WTC11 (cell line): ENCODE results near the gene ATP6V1C2. TPM values are rescaled to one million over a fixed set of nuclear protein-coding genes. Genes with fewer than 3 reads are reported as not detected.
A peak's percentile ranks its signal among the peaks of the same experiment; 100 is the strongest.

Source experiments
- ATAC-seq: fragments of 200-7000 bp; cut with Tn5 transposase; 2 replicates; pipeline ENCODE4 v1.10.0; 2021; ENCODE audit warnings: mild to moderate bottlenecking, moderate library complexity
- CTCF ChIA-PET: fragments of 300-600 bp; sonication (Branson Sonifier 250); formaldehyde crosslinking; loops from one replicate; lab custom pipeline; 2021; ENCODE audit warnings: antibody characterized with exemption; lab: Charles Lee
- POLR2A ChIA-PET: fragments of 350-600 bp; sonication (Branson Sonifier 250); formaldehyde crosslinking; loops from one replicate; lab custom pipeline; 2021; ENCODE audit warnings: antibody characterized with exemption; lab: Charles Lee
- DNase-seq: peaks from one replicate; pipeline ENCODE4 v3.0.0; 2021; ENCODE audit warnings: low spot score
- H3K27ac Mint-ChIP-seq: 2 replicates; pipeline ENCODE4 v1.8.0; 2021; ENCODE audit warnings: mixed read lengths
- H3K27me3 Mint-ChIP-seq: 2 replicates; pipeline ENCODE4 v1.8.0; 2021; ENCODE audit warnings: low read depth, mild to moderate bottlenecking, moderate library complexity, mixed read lengths
- H3K36me3 Mint-ChIP-seq: 2 replicates; pipeline ENCODE4 v1.8.0; 2021; ENCODE audit warnings: mixed read lengths
- H3K4me1 Mint-ChIP-seq: 2 replicates; pipeline ENCODE4 v1.8.0; 2022; ENCODE audit warnings: mixed read lengths
- H3K4me3 Mint-ChIP-seq: 2 replicates; pipeline ENCODE4 v1.8.0; 2021; ENCODE audit warnings: mild to moderate bottlenecking, moderate library complexity, mixed read lengths
- H3K9me3 Mint-ChIP-seq: 2 replicates; pipeline ENCODE4 v1.8.0; 2021; ENCODE audit warnings: mixed read lengths
- CREM ChIP-seq: sonication (generic); formaldehyde crosslinking; IDR thresholded peaks from 2 replicates; pipeline ENCODE4 v1.8.1; 2022; ENCODE audit warnings: mild to moderate bottlenecking, missing genetic modification reagents, moderate library complexity
- CTCF ChIP-seq: fragments of 200-600 bp; IDR thresholded peaks from 2 replicates; pipeline ENCODE4 v1.8.0; 2022; ENCODE audit warnings: antibody characterized with exemption
- E2F4 ChIP-seq: sonication (generic); formaldehyde crosslinking; IDR thresholded peaks from 2 replicates; pipeline ENCODE4 v1.8.1; 2022; ENCODE audit warnings: low read depth, mild to moderate bottlenecking, moderate library complexity, missing genetic modification reagents, borderline replicate concordance
- EMX1 ChIP-seq: fragments of 250-450 bp; sonication (Bioruptor Pico); IDR thresholded peaks from 2 replicates; pipeline ENCODE4 v1.8.0; 2021; ENCODE audit warnings: mild to moderate bottlenecking
- ETV6 ChIP-seq: sonication (generic); formaldehyde crosslinking; IDR thresholded peaks from 2 replicates; pipeline ENCODE4 v1.8.1; 2022; ENCODE audit warnings: mild to moderate bottlenecking, missing genetic modification reagents
- FOXP1 ChIP-seq: sonication (generic); formaldehyde crosslinking; IDR thresholded peaks from 2 replicates; pipeline ENCODE4 v1.8.0; 2022; ENCODE audit warnings: missing genetic modification reagents, mild to moderate bottlenecking, moderate library complexity, borderline replicate concordance
- GTF2I ChIP-seq: fragments of 250-450 bp; sonication (Bioruptor Pico); conservative IDR thresholded peaks from 2 replicates; pipeline ENCODE4 v1.4.0; 2021; ENCODE audit warnings: mild to moderate bottlenecking
- IRF2 ChIP-seq: sonication (generic); formaldehyde crosslinking; IDR thresholded peaks from 2 replicates; pipeline ENCODE4 v1.8.0; 2022; ENCODE audit warnings: low read depth, missing genetic modification reagents, borderline replicate concordance
- JAZF1 ChIP-seq: fragments of 250-450 bp; sonication (Bioruptor Pico); IDR thresholded peaks from 2 replicates; pipeline ENCODE4 v1.9.0; 2021; ENCODE audit warnings: moderate library complexity, mild to moderate bottlenecking, inconsistent platforms
- NR2C2 ChIP-seq: sonication (generic); formaldehyde crosslinking; IDR thresholded peaks from 2 replicates; pipeline ENCODE4 v1.8.0; 2022; ENCODE audit warnings: mild to moderate bottlenecking, missing genetic modification reagents
- PRRX2 ChIP-seq: fragments of 250-450 bp; sonication (Bioruptor Pico); IDR thresholded peaks from 2 replicates; pipeline ENCODE4 v1.8.0; 2021; ENCODE audit warnings: mild to moderate bottlenecking
- RORB ChIP-seq: fragments of 250-450 bp; sonication (Bioruptor Pico); IDR thresholded peaks from 2 replicates; pipeline ENCODE4 v1.9.0; 2021; ENCODE audit warnings: mild to moderate bottlenecking
- SMAD3 ChIP-seq: sonication (generic); formaldehyde crosslinking; IDR thresholded peaks from 2 replicates; pipeline ENCODE4 v1.8.0; 2022; ENCODE audit warnings: missing genetic modification reagents, mild to moderate bottlenecking, borderline replicate concordance
- ZNF396 ChIP-seq: fragments of 250-450 bp; sonication (Bioruptor Pico); IDR thresholded peaks from 2 replicates; pipeline ENCODE4 v1.8.0; 2021; ENCODE audit warnings: mild to moderate bottlenecking, moderate library complexity, borderline replicate concordance
- ZNF423 ChIP-seq: fragments of 250-450 bp; sonication (Bioruptor Pico); IDR thresholded peaks from 2 replicates; pipeline ENCODE4 v2.1.2; 2022; ENCODE audit warnings: mild to moderate bottlenecking, moderate library complexity
- total RNA-seq: library from RNA; stranded (reverse); gene quantifications from 3 replicates; pipeline ENCODE4 v1.2.3, GENCODE V29; 2021
- TF ChIP-seq, protein P1 (sequence below): sonication (generic); formaldehyde crosslinking; conservative IDR thresholded peaks from 2 replicates; pipeline ENCODE4 v1.8.1; 2022; ENCODE audit warnings: mild to moderate bottlenecking, missing genetic modification reagents
- TF ChIP-seq, protein P2 (sequence below): sonication (generic); formaldehyde crosslinking; IDR thresholded peaks from 2 replicates; pipeline ENCODE4 v1.8.0; 2022; ENCODE audit warnings: mild to moderate bottlenecking, missing genetic modification reagents
- TF ChIP-seq, protein P3 (sequence below): sonication (generic); formaldehyde crosslinking; IDR thresholded peaks from 2 replicates; pipeline ENCODE4 v1.8.1; 2023; ENCODE audit warnings: mild to moderate bottlenecking, moderate library complexity, missing genetic modification reagents
- TF ChIP-seq, protein P4 (sequence below): fragments of 250-450 bp; sonication (Bioruptor Pico); IDR thresholded peaks from 2 replicates; pipeline ENCODE4 v1.8.0; 2021; ENCODE audit warnings: mild to moderate bottlenecking

Gene ATP6V1C2
- total RNA-seq, 1 experiment from 2014 or later, result 0.42 TPM

GRCh38 chr2:10773821-10774341, 52.5 kb downstream of the ATP6V1C2 start:
- Mint-ChIP-seq H3K27ac (peak overlapping the region; percentile 23; the same call in 1 of the 2 replicates), H3K4me3 (no peak overlapping the region), H3K9me3 (no peaks in the 10 kb centered on the region), H3K4me1 (peaks cover 5% of the 10 kb centered on the region; the same call in 1 of the 2 replicates), H3K36me3 (no peaks in the 10 kb centered on the region), H3K27me3 (no peaks in the 10 kb centered on the region)
- DNase-seq (no peak), ATAC-seq (no peak)
- TF ChIP-seq E2F4 (CRISPR knock-in tag) (no peak), IRF2 (CRISPR knock-in tag) (no peak), NR2C2 (CRISPR knock-in tag) (no peak), JAZF1 (no peak), ZNF423 (CRISPR knock-in tag) (no peak), SMAD3 (CRISPR knock-in tag) (no peak), RORB (no peak), PRRX2 (CRISPR knock-in tag) (no peak), GTF2I (CRISPR knock-in tag) (no peak), CTCF (no peak), EMX1 (CRISPR knock-in tag) (no peak), CREM (CRISPR knock-in tag) (no peak)
- TF ChIP-seq, protein P1, sequence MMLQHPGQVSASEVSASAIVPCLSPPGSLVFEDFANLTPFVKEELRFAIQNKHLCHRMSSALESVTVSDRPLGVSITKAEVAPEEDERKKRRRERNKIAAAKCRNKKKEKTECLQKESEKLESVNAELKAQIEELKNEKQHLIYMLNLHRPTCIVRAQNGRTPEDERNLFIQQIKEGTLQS (CRISPR knock-in tag), result no peak
- TF ChIP-seq, protein P2, sequence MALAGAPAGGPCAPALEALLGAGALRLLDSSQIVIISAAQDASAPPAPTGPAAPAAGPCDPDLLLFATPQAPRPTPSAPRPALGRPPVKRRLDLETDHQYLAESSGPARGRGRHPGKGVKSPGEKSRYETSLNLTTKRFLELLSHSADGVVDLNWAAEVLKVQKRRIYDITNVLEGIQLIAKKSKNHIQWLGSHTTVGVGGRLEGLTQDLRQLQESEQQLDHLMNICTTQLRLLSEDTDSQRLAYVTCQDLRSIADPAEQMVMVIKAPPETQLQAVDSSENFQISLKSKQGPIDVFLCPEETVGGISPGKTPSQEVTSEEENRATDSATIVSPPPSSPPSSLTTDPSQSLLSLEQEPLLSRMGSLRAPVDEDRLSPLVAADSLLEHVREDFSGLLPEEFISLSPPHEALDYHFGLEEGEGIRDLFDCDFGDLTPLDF, result no peak
- TF ChIP-seq, protein P3, sequence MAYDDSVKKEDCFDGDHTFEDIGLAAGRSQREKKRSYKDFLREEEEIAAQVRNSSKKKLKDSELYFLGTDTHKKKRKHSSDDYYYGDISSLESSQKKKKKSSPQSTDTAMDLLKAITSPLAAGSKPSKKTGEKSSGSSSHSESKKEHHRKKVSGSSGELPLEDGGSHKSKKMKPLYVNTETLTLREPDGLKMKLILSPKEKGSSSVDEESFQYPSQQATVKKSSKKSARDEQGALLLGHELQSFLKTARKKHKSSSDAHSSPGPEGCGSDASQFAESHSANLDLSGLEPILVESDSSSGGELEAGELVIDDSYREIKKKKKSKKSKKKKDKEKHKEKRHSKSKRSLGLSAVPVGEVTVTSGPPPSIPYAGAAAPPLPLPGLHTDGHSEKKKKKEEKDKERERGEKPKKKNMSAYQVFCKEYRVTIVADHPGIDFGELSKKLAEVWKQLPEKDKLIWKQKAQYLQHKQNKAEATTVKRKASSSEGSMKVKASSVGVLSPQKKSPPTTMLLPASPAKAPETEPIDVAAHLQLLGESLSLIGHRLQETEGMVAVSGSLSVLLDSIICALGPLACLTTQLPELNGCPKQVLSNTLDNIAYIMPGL, result no peak
- POLR2A ChIA-PET, result no interaction called here
- CTCF ChIA-PET, result no interaction called here

- Mint-ChIP-seq H3K36me3 (no peaks in the 10 kb centered on the region), H3K27ac (no peak overlapping the region; the same call in 1 of the 2 replicates), H3K4me3 (no peak overlapping the region), H3K27me3 (no peaks in the 10 kb centered on the region), H3K4me1 (peaks cover 5% of the 10 kb centered on the region; the same call in 1 of the 2 replicates), H3K9me3 (no peaks in the 10 kb centered on the region)
- ChIA-PET POLR2A (interaction anchor here (0.6 kb wide), 1 partner anchor 21 kb away, joined by 3 read pairs; no protein-coding TSS in a partner anchor), CTCF (interaction anchor here (1.1 kb wide), 1 partner anchor 58 kb away, joined by 4 read pairs; no protein-coding TSS in a partner anchor)
- DNase-seq (no peak), ATAC-seq (no peak)
- TF ChIP-seq FOXP1 (no peak), ZNF396 (CRISPR knock-in tag) (no peak), ETV6 (CRISPR knock-in tag) (no peak)
- TF ChIP-seq, protein P1 (CRISPR knock-in tag), result no peak
- TF ChIP-seq, protein P4, sequence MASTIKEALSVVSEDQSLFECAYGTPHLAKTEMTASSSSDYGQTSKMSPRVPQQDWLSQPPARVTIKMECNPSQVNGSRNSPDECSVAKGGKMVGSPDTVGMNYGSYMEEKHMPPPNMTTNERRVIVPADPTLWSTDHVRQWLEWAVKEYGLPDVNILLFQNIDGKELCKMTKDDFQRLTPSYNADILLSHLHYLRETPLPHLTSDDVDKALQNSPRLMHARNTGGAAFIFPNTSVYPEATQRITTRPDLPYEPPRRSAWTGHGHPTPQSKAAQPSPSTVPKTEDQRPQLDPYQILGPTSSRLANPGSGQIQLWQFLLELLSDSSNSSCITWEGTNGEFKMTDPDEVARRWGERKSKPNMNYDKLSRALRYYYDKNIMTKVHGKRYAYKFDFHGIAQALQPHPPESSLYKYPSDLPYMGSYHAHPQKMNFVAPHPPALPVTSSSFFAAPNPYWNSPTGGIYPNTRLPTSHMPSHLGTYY (CRISPR knock-in tag), result no peak
These were observed 53.0 kb downstream of the ATP6V1C2 start for GRCh38 chr2:10774394-10774793.
